ENCODE data around the gene SLC35G6.

DNA sequence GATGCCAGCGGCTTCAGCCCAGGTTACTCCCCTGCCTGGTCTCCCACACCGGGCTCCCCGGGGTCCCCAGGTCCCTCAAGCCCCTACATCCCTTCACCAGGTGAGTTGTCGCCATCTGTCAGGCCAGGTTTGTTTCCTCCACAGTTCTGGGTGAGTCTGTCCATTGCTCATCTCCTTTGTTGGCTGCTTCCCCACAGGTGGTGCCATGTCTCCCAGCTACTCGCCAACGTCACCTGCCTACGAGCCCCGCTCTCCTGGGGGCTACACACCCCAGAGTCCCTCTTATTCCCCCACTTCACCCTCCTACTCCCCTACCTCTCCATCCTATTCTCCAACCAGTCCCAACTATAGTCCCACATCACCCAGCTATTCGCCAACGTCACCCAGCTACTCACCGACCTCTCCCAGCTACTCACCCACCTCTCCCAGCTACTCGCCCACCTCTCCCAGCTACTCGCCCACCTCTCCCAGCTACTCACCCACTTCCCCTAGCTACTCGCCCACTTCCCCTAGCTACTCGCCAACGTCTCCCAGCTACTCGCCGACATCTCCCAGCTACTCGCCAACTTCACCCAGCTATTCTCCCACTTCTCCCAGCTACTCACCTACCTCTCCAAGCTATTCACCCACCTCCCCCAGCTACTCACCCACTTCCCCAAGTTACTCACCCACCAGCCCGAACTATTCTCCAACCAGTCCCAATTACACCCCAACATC lies 31.7 kb downstream of the SLC35G6 start:
- TF ChIP-seq, protein P1, sequence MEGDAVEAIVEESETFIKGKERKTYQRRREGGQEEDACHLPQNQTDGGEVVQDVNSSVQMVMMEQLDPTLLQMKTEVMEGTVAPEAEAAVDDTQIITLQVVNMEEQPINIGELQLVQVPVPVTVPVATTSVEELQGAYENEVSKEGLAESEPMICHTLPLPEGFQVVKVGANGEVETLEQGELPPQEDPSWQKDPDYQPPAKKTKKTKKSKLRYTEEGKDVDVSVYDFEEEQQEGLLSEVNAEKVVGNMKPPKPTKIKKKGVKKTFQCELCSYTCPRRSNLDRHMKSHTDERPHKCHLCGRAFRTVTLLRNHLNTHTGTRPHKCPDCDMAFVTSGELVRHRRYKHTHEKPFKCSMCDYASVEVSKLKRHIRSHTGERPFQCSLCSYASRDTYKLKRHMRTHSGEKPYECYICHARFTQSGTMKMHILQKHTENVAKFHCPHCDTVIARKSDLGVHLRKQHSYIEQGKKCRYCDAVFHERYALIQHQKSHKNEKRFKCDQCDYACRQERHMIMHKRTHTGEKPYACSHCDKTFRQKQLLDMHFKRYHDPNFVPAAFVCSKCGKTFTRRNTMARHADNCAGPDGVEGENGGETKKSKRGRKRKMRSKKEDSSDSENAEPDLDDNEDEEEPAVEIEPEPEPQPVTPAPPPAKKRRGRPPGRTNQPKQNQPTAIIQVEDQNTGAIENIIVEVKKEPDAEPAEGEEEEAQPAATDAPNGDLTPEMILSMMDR (optimal IDR thresholded peaks at IDR 0.05 in 1 of 3, IDR thresholded peaks at IDR 0.05 in 1 of 3, conservative IDR thresholded peaks at IDR 0.05 in 1 of 3; ENCODE audit: extremely low read depth in 1 of 3, insufficient read depth in 2 of 3, low read length in 3 of 3) = no peak
- TF ChIP-seq EZH2 (IDR thresholded peaks at IDR 0.05; ENCODE audit: low read length) = no peak
